Mesothelial cell of epicardium (in vitro differentiated cells): Measurements from ENCODE around the gene MT1M. TPM values are rescaled to one million over a fixed set of nuclear protein-coding genes. Genes with fewer than 3 reads are reported as not detected.
"Not testable (repeated sequence)": the region's sequence is repeated elsewhere in the genome, so short reads cannot be mapped to it uniquely, and the experiment has no call there.

ENCODE experiments used
- DNase-seq, 2 experiments: peaks; one replicate each; pipeline ENCODE4 v3.0.0; 2021; ENCODE audit warnings: low spot score in 2 of 2; ENCODE audit not compliant: unreplicated experiment in 2 of 2
- H3K27ac Mint-ChIP-seq: 2 replicates; pipeline ENCODE4 v1.8.0; 2021; ENCODE audit warnings: mixed read lengths
- H3K27me3 Mint-ChIP-seq: 2 replicates; pipeline ENCODE4 v1.8.0; 2021; ENCODE audit warnings: low read depth, mixed read lengths
- H3K36me3 Mint-ChIP-seq: 2 replicates; pipeline ENCODE4 v1.8.0; 2021; ENCODE audit warnings: mixed read lengths
- H3K4me1 Mint-ChIP-seq: 2 replicates; pipeline ENCODE4 v1.8.0; 2021; ENCODE audit warnings: mixed read lengths
- H3K4me3 Mint-ChIP-seq: 2 replicates; pipeline ENCODE4 v1.8.0; 2021; ENCODE audit warnings: mild to moderate bottlenecking, moderate library complexity, mixed read lengths
- H3K9me3 Mint-ChIP-seq: 2 replicates; pipeline ENCODE4 v1.8.0; 2021; ENCODE audit warnings: mixed read lengths
- CTCF ChIP-seq: fragments of 200-600 bp; sonication (generic); IDR thresholded peaks from one replicate; pipeline ENCODE4 v1.5.0; 2021; ENCODE audit warnings: antibody characterized with exemption; ENCODE audit not compliant: unreplicated experiment
- total RNA-seq: library from RNA; stranded (reverse); gene quantifications from 3 replicates; pipeline ENCODE4 v1.2.1, GENCODE V29; 2021

The MT1M gene
- total RNA-seq, 1 donor from 2014 or later: not detected

- DNase-seq: no peak
- Mint-ChIP-seq H3K4me3 (no peak within 1 kb of the TSS), H3K27me3 (peaks cover 99% of the 10 kb centered on the region), H3K27ac (no peak within 1 kb of the TSS), H3K9me3 (no peaks in the 10 kb centered on the region), H3K4me1 (peaks cover 3% of the 10 kb centered on the region), H3K36me3 (no peaks in the 10 kb centered on the region)
- TF ChIP-seq CTCF: no peak
Observed at GRCh38 chr16:56667581-56668571, 35.4 kb downstream of the MT1M start, which contains the start of gene MT1G. TSS of gene MT1G (minus strand) at chr16:56668065. CDS start at chr16:56667993, 72 bp downstream.

GRCh38 chr16:56669005-56669839 lies 36.8 kb downstream of the MT1M start, which contains the start of gene MT1H:
TSS of gene MT1H (plus strand) at chr16:56669814. CDS start at chr16:56669885, 71 bp downstream.
- H3K4me3 Mint-ChIP-seq: no peak within 1 kb of the TSS
- H3K9me3 Mint-ChIP-seq: no peaks in the 10 kb centered on the region
- no peak for DNase-seq
- H3K27ac Mint-ChIP-seq: no peak within 1 kb of the TSS
- H3K36me3 Mint-ChIP-seq: no peaks in the 10 kb centered on the region
- peaks cover 3% of the 10 kb centered on the region for H3K4me1 Mint-ChIP-seq
- H3K27me3 Mint-ChIP-seq: peaks cover 99% of the 10 kb centered on the region
- TF ChIP-seq CTCF: no peak

GRCh38 chr16:56669840-56670619 lies 37.6 kb downstream of the MT1M start:
- no peak for DNase-seq

GRCh38 chr16:56670620-56670934 lies 38.1 kb downstream of the MT1M start:
- Mint-ChIP-seq H3K27me3 (peaks cover 98% of the 10 kb centered on the region), H3K4me1 (peaks cover 13% of the 10 kb centered on the region), H3K36me3 (no peaks in the 10 kb centered on the region), H3K4me3 (no peak overlapping the region), H3K27ac (no peak overlapping the region), H3K9me3 (no peaks in the 10 kb centered on the region)
- TF ChIP-seq CTCF: no peak
- DNase-seq: no peak

More at GRCh38 chr16:56669840-56670619, 37.6 kb downstream of the MT1M start:
- peaks cover 98% of the 10 kb centered on the region for H3K27me3 Mint-ChIP-seq
- no peaks in the 10 kb centered on the region for H3K36me3 Mint-ChIP-seq
- peaks cover 9% of the 10 kb centered on the region for H3K4me1 Mint-ChIP-seq
- H3K4me3 Mint-ChIP-seq: no peak overlapping the region
- no peak overlapping the region for H3K27ac Mint-ChIP-seq
- H3K9me3 Mint-ChIP-seq: no peaks in the 10 kb centered on the region
- no peak for TF ChIP-seq CTCF

- H3K27ac Mint-ChIP-seq, H3K9me3 Mint-ChIP-seq, H3K36me3 Mint-ChIP-seq, DNase-seq, H3K4me3 Mint-ChIP-seq: not testable (repeated sequence)
- peaks cover 98% of the 10 kb centered on the region for H3K27me3 Mint-ChIP-seq
- peaks cover 18% of the 10 kb centered on the region for H3K4me1 Mint-ChIP-seq
Observed at GRCh38 chr16:56671691-56672090, 39.2 kb downstream of the MT1M start.

- H3K36me3 Mint-ChIP-seq, H3K27ac Mint-ChIP-seq, DNase-seq, H3K4me3 Mint-ChIP-seq, H3K9me3 Mint-ChIP-seq: not testable (repeated sequence)
- Mint-ChIP-seq H3K27me3 (peaks cover 98% of the 10 kb centered on the region), H3K4me1 (peaks cover 18% of the 10 kb centered on the region)
Observed at GRCh38 chr16:56672171-56672570, 39.7 kb downstream of the MT1M start.
